Vagina (tissue), 2 donors: ENCODE results near the gene ARL10. TPM values are rescaled to one million over a fixed set of nuclear protein-coding genes. Genes with fewer than 3 reads are reported as not detected.

Source experiments
- DNase-seq, 2 donors: peaks; one replicate each; pipeline ENCODE4 v3.0.0-alpha.2; 2017; ENCODE audit errors: extremely low spot score in 2 of 2
- H3K27ac ChIP-seq: fragments of 200-600 bp; sonication (generic); one replicate; pipeline ENCODE4 v1.5.1; 2019
- H3K27me3 ChIP-seq: fragments of 200-600 bp; sonication (generic); one replicate; pipeline ENCODE4 v1.5.1; 2019
- H3K36me3 ChIP-seq, 2 donors: fragments of 200-600 bp; sonication (generic); one replicate each; pipeline ENCODE4 v1.5.1; 2017 to 2019
- H3K4me1 ChIP-seq: fragments of 200-600 bp; sonication (generic); one replicate; pipeline ENCODE4 v1.5.1; 2019
- H3K4me3 ChIP-seq, 2 donors: fragments of 200-600 bp; sonication (generic); 1 replicate in 1 of 2; 2 replicates in 1 of 2; pipeline ENCODE4 v1.5.1; 2016 to 2019
- H3K9me3 ChIP-seq: fragments of 200-600 bp; sonication (generic); one replicate; pipeline ENCODE4 v1.5.1; 2019
- POLR2A ChIP-seq, 2 donors: fragments of 450-650 bp; IDR thresholded peaks; one replicate each; pipeline ENCODE4 v1.6.1; 2017; ENCODE audit warnings: antibody characterized with exemption in 2 of 2, mild to moderate bottlenecking in 2 of 2, moderate library complexity in 2 of 2
- POLR2AphosphoS5 ChIP-seq, 2 donors: sonication (generic); formaldehyde crosslinking; IDR thresholded peaks; one replicate each; pipeline ENCODE4 v1.9.0; 2017; ENCODE audit warnings: antibody characterized with exemption in 2 of 2, mild to moderate bottlenecking in 2 of 2, low read depth in 1 of 2; ENCODE audit not compliant: insufficient read depth in 1 of 2
- intact Hi-C: fragments of 100-400 bp; cut with DNase I; formaldehyde crosslinking; loops from one replicate; pipeline ENCODE4 v1.15.1; 2023
- total RNA-seq: library from RNA; depleted of rRNA; stranded (reverse); fragments of >200 nt; gene quantifications from one replicate; pipeline ENCODE4 v1.2.3, GENCODE V29; 2016
- TF ChIP-seq, protein P1 (sequence below), 3 experiments: fragments of 450-650 bp in 2 of 3; fragments of 200-600 bp in 1 of 3; sonication (generic) in 1 of 3; IDR thresholded peaks; one replicate each; pipeline ENCODE4 v1.5.1; 2017 to 2019; ENCODE audit warnings: antibody characterized with exemption in 3 of 3, mild to moderate bottlenecking in 2 of 3, moderate library complexity in 2 of 3

Gene ARL10
- total RNA-seq, 1 donor from 2014 or later: 9.8 TPM

- TF ChIP-seq, protein P1, sequence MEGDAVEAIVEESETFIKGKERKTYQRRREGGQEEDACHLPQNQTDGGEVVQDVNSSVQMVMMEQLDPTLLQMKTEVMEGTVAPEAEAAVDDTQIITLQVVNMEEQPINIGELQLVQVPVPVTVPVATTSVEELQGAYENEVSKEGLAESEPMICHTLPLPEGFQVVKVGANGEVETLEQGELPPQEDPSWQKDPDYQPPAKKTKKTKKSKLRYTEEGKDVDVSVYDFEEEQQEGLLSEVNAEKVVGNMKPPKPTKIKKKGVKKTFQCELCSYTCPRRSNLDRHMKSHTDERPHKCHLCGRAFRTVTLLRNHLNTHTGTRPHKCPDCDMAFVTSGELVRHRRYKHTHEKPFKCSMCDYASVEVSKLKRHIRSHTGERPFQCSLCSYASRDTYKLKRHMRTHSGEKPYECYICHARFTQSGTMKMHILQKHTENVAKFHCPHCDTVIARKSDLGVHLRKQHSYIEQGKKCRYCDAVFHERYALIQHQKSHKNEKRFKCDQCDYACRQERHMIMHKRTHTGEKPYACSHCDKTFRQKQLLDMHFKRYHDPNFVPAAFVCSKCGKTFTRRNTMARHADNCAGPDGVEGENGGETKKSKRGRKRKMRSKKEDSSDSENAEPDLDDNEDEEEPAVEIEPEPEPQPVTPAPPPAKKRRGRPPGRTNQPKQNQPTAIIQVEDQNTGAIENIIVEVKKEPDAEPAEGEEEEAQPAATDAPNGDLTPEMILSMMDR (IDR thresholded peaks at IDR 0.05): no peak
- no peak for TF ChIP-seq POLR2AphosphoS5 (IDR thresholded peaks at IDR 0.05; ENCODE audit: insufficient read depth in 1 of 2, low read depth in 1 of 2)
- TF ChIP-seq POLR2A (IDR thresholded peaks at IDR 0.05): no peak
- DNase-seq: no peak
- H3K4me3 ChIP-seq: no peak overlapping the region
- peaks cover 0 to 35% of the 10 kb centered on the region in 2 donors for H3K36me3 ChIP-seq
- H3K27me3 ChIP-seq: no peaks in the 10 kb centered on the region
- H3K27ac ChIP-seq: no peak overlapping the region
- no peaks in the 10 kb centered on the region for H3K4me1 ChIP-seq
- intact Hi-C loops: no loop called here
- H3K9me3 ChIP-seq: no peaks in the 10 kb centered on the region
These were observed 23.2 kb upstream of the ARL10 start for GRCh38 chr5:176342158-176342483.

DNA sequence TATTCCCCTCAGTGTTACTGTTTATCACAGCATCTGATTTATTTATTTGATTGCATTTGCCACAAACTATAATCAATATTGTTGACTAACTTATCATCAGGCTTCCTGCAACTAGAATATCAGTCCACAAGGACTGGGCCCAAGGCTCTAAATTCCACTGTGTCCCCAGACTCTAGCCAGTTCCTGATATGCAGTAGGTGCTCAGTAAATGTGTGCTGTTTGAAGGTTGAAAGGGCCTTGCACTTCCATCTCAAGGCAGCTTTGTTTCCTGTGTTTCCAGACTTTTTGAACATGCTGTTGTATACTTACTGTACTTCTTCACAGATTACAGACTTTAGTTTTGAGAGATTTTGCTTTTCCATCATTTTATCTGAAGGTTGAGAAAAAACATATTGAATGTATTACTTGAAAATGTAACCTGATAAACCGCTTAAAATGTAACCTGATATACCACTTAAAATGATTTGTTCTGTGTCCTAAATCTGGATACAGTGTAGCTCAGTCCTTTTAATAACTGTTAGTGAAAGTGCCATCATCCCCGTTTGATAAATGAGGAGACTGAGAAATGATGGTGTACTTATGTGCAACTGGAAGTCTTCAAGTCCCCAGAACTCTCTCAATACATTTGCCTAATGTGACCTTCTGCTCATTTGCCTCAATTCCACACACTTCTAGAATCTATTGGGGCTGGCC is 22.4 kb upstream of the ARL10 start:
- Histone ChIP-seq H3K4me1 (no peaks in the 10 kb centered on the region), H3K36me3 (peaks cover 0 to 35% of the 10 kb centered on the region in 2 donors), H3K4me3 (no peak overlapping the region), H3K9me3 (no peaks in the 10 kb centered on the region), H3K27me3 (no peaks in the 10 kb centered on the region), H3K27ac (no peak overlapping the region)
- DNase-seq: no peak
- TF ChIP-seq POLR2A (IDR thresholded peaks at IDR 0.05) (no peak), POLR2AphosphoS5 (IDR thresholded peaks at IDR 0.05; ENCODE audit: insufficient read depth in 1 of 2, low read depth in 1 of 2) (no peak)
- TF ChIP-seq, protein P1 (IDR thresholded peaks at IDR 0.05): no peak
- intact Hi-C loops: no loop called here

- no peak for DNase-seq
- no peaks in the 10 kb centered on the region for H3K9me3 ChIP-seq
- H3K4me1 ChIP-seq: peaks cover 2% of the 10 kb centered on the region
- H3K4me3 ChIP-seq: no peak overlapping the region
- H3K27ac ChIP-seq: no peak overlapping the region
- TF ChIP-seq, protein P1 (IDR thresholded peaks at IDR 0.05): no peak
- TF ChIP-seq POLR2AphosphoS5 (IDR thresholded peaks at IDR 0.05; ENCODE audit: insufficient read depth in 1 of 2, low read depth in 1 of 2): no peak
- no peak for TF ChIP-seq POLR2A (IDR thresholded peaks at IDR 0.05)
- intact Hi-C loops: no loop called here
- no peaks in the 10 kb centered on the region for H3K27me3 ChIP-seq
- H3K36me3 ChIP-seq: peaks cover 0 to 86% of the 10 kb centered on the region in 2 donors
These were observed 14.9 kb upstream of the ARL10 start for GRCh38 chr5:176350416-176350815.

- Histone ChIP-seq H3K27me3 (no peaks in the 10 kb centered on the region), H3K4me3 (no peak overlapping the region), H3K9me3 (no peaks in the 10 kb centered on the region), H3K27ac (no peak overlapping the region), H3K36me3 (peaks cover 0 to 70% of the 10 kb centered on the region in 2 donors), H3K4me1 (peaks cover 9% of the 10 kb centered on the region)
- DNase-seq: no peak
- TF ChIP-seq POLR2AphosphoS5 (IDR thresholded peaks at IDR 0.05; ENCODE audit: insufficient read depth in 1 of 2, low read depth in 1 of 2) (no peak), POLR2A (IDR thresholded peaks at IDR 0.05) (no peak)
- TF ChIP-seq, protein P1 (IDR thresholded peaks at IDR 0.05): no peak
- intact Hi-C loops: no loop called here
These were observed 13.0 kb upstream of the ARL10 start for GRCh38 chr5:176352116-176352878.

GRCh38 chr5:176353533-176353932 is 11.8 kb upstream of the ARL10 start:
- no peaks in the 10 kb centered on the region for H3K27me3 ChIP-seq
- H3K36me3 ChIP-seq: peaks cover 0 to 61% of the 10 kb centered on the region in 2 donors
- no peak overlapping the region for H3K27ac ChIP-seq
- no peaks in the 10 kb centered on the region for H3K9me3 ChIP-seq
- H3K4me3 ChIP-seq: no peak overlapping the region
- TF ChIP-seq, protein P1 (IDR thresholded peaks at IDR 0.05): no peak
- TF ChIP-seq POLR2A (IDR thresholded peaks at IDR 0.05): no peak
- TF ChIP-seq POLR2AphosphoS5 (IDR thresholded peaks at IDR 0.05; ENCODE audit: insufficient read depth in 1 of 2, low read depth in 1 of 2): no peak
- DNase-seq: no peak
- intact Hi-C loops: no loop called here
- peaks cover 9% of the 10 kb centered on the region for H3K4me1 ChIP-seq
